K562 (cell line): ENCODE data around the gene ARHGAP26.

Source experiments
- ARID4B ChIP-seq: sonication (generic); formaldehyde crosslinking; IDR thresholded peaks from 2 replicates; pipeline ENCODE4 v1.8.0; 2022; ENCODE audit warnings: mild to moderate bottlenecking, missing genetic modification reagents
- BRF1 ChIP-seq: IDR thresholded peaks from 3 replicates; pipeline ENCODE4 v1.6.1; 2011; ENCODE audit warnings: borderline replicate concordance, mild to moderate bottlenecking; ENCODE audit not compliant: insufficient read length; ENCODE audit errors: extremely low read depth
- CAMTA2 ChIP-seq: fragments of 250-450 bp; sonication (Bioruptor Pico); conservative IDR thresholded peaks from 2 replicates; pipeline ENCODE4 v1.5.1; 2022
- CTCF ChIP-seq, 3 experiments: IDR thresholded peaks in 2 of 3; conservative IDR thresholded peaks in 1 of 3; 2 replicates each; pipeline ENCODE4 v1.5.1; 2011 to 2012; ENCODE audit warnings: low read length in 3 of 3, mild to moderate bottlenecking in 3 of 3, control low read depth in 2 of 3, improper control_type of control experiment in 1 of 3, inconsistent platforms in 1 of 3, low read depth in 1 of 3, mixed read lengths in 1 of 3, moderate library complexity in 1 of 3; ENCODE audit not compliant: insufficient read depth in 2 of 3
- FOXJ3 ChIP-seq: sonication (generic); formaldehyde crosslinking; IDR thresholded peaks from 2 replicates; pipeline ENCODE4 v1.4.0; 2020; ENCODE audit warnings: mild to moderate bottlenecking, missing genetic modification reagents
- GABPA ChIP-seq: fragments of 200-800 bp; sonication (Bioruptor generic); conservative IDR thresholded peaks from 2 replicates; pipeline ENCODE4 v1.6.1; 2016; ENCODE audit warnings: low read depth, missing genetic modification characterization, missing compliant biosample characterization
- RAD21 ChIP-seq, 2 experiments: fragments of 250-450 bp in 1 of 2; fragments of 450-650 bp in 1 of 2; sonication (Bioruptor Pico) in 1 of 2; formaldehyde crosslinking in 1 of 2; IDR thresholded peaks in 1 of 2; conservative IDR thresholded peaks in 1 of 2; 2 replicates each; pipeline versions ENCODE4 v1.4.0 to v1.8.0; 2020 to 2022; ENCODE audit warnings: mild to moderate bottlenecking in 2 of 2, moderate library complexity in 1 of 2

- TF ChIP-seq FOXJ3 (CRISPR knock-in tag) (no peak), CTCF (IDR thresholded peaks at IDR 0.05 in 2 of 3, conservative IDR thresholded peaks at IDR 0.05 in 1 of 3; ENCODE audit: insufficient read depth in 2 of 3, low read depth in 1 of 3, low read length in 3 of 3) (no peak), CAMTA2 (CRISPR knock-in tag) (no peak), GABPA (tag) (no peak), ARID4B (CRISPR knock-in tag) (no peak), RAD21 (CRISPR knock-in tag; conservative IDR thresholded peaks at IDR 0.05 in 1 of 2, IDR thresholded peaks at IDR 0.05 in 1 of 2) (no peak), BRF1 (no peak)
Observed at GRCh38 chr5:143021595-143021994, 251.4 kb downstream of the ARHGAP26 start.
